Effector CD4-positive, alpha-beta T cell (primary cell): ENCODE data around the gene SHOX.
"Not testable (repeated sequence)": the region's sequence is repeated elsewhere in the genome, so short reads cannot be mapped to it uniquely, and the experiment has no call there.

Experiments
- DNase-seq: peaks from one replicate; pipeline ENCODE4 v3.0.0-alpha.2; 2020

Gene SHOX

DNA sequence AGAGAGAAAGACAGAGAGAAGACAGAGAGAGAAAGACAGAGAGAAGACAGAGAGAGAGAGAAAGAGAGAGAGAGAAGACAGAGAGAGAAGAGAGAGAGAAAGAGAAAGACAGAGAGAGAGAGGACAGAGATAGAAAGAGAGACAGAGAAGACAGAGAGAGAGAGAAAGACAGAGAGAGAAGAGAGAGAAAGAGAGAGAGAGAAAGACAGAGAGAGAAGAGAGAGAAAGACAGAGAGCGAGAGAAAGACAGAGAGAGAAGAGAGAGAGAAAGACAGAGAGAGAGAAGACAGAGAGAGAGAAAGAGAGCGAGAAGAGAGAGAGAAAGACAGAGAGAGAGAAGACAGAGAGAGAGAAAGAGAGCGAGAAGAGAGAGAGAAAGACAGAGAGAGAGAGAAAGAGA lies 7.8 kb upstream of the SHOX start:
- not testable (repeated sequence) for DNase-seq

DNA sequence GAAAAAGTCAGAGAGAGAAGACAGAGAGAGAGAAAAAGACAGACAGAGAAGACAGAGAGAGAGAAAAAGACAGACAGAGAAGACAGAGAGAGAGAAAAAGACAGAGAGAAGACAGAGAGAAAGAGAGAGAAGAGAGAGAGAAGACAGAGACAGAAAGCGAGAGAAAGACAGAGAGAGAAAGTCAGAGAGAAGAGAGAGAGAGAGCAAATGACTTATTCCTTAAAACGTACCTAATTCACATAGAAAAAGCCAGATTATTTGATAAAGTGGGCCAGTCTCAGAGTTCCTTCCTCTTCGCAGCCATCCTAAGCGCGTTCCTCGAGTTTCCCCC lies 7.4 kb upstream of the SHOX start:
- no peak for DNase-seq

DNA sequence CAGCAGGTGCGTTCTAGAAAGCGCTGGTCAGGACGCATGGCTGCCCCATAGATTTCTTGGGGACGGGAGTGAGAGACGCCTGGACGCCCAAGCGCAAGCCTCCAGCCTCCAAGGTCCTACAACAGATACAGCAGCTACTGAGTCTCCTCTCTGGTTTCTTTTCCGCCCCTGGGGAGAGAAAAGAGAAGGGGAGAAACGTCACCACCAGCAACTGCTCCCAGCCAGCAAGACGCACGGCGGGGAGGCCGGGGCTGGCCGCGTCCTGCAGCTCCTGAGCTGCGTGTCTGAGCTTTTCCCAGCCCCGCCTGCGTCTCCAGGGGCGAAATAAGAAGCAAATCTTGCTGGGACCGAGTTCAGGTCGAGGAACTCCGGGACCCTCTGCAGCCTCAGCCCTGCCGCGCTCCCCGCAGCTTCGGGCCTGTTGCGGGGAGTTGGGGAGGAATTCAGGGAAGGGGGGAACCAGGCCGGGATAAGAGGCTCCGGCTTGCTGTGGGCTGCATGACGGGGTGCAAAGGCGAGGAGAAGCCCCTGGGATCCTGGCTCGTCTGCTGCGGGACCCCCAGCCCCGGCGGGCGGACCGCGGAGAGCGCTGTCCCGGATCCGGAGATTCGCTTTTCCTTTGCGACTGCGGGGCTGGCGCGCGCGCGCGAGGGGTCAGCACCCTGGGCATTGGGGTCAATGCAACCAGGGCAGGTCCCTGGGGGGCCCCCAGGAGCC lies 6.8 kb upstream of the SHOX start:
- no peak for DNase-seq

DNA sequence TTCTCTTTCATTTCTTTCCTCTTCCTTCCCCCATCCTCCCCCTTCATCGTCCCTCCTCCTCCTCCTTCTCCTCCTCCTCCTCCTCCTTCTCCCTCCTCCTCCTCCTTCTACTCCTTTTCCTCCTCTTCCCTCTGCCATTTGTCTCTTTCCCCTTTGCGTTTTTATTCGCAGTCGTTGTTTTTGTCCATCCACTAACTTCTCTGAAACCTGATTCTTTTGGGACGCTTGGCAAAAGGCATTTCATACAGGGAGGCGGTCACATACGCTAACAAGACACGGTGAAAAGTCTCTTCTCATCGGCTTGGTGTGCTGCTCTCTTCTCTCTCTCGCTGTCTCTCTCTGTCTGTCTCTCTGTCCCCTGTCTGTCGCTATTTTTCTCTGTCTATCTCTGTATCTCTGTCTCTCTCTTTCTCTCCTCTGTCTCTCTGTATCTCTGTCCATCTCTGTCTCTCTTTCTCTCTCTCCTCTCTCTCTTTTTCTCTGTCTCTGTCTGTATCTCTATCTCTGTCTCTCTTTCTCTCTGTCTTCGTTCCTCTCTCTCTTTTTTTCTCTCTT lies 5.4 kb upstream of the SHOX start:
- DNase-seq, result no peak

DNA sequence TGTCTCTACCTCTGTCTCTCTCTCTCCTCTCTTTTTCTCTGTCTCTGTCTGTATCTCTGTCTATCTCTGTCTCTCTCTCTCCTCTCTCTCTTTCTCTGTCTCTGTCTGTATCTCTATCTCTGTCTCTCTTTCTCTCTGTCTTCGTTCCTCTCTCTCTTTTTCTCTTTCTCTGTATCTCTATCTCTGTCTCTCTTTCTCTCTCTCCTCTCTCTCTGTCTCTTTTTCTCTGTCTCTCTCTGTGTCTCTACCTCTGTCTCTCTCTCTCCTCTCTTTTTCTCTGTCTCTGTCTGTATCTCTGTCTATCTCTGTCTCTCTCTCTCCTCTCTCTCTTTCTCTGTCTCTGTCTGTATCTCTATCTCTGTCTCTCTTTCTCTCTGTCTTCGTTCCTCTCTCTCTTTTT lies 4.5 kb upstream of the SHOX start:
- DNase-seq, result not testable (repeated sequence)

DNA sequence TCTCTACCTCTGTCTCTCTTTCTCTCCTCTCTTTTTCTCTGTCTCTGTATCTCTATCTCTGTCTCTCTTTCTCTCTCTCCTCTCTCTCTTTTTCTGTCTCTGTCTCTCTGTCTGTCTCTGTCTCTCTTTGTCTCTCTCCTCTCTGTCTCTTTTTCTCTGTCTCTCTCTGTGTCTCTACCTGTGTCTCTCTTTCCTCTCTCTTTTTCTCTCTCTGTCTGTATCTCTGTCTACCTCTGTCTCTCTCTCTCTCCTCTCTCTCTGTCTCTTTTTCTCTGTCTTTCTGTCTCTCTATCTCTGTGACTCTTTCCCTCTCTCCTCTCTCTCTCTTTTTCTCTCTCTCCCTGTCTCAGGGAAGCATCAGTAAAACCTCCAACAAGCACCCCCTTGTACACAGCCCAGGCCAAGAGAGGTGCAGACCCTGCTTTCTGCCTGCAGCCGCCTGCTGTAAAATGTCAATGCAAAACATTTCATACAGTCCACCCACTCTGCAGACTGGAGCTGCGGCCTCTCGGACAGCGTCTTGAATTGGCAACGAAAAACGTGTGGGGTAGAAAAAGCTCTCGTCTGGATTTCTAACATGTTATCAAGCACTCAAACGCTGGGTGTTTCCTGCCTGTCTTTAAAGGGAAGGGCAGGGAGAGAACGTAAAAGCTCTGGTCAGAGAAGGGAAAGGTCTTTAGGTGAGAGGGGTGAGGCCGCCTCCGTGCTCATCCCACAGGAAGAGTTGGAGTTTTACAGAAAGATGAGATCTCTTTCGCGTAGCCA lies 3.7 kb upstream of the SHOX start:
- no peak for DNase-seq

- DNase-seq, result no peak
Observed at GRCh38 chrX:627510-627981, 3.0 kb upstream of the SHOX start.

DNA sequence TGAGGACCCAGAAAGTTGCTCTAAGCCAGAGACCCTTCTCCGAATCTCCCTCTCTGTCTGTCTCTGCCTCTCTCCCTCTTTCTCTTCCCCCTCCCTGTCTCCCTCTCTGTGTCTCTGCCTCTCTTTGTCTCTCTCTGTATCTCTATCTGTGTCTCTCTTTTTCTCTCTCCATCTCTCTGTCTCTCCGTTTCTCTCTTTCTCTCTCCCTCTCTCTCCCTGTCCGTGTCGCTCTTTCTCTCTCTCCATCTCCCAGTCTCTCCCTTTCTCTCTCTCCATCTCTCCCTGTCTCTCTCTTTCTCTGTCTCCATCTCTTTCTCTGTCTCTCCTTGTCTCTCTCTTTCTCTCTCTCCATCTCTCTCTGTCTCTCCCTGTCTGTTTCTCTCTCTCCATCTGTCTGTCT lies 2.6 kb upstream of the SHOX start:
- no peak for DNase-seq

DNA sequence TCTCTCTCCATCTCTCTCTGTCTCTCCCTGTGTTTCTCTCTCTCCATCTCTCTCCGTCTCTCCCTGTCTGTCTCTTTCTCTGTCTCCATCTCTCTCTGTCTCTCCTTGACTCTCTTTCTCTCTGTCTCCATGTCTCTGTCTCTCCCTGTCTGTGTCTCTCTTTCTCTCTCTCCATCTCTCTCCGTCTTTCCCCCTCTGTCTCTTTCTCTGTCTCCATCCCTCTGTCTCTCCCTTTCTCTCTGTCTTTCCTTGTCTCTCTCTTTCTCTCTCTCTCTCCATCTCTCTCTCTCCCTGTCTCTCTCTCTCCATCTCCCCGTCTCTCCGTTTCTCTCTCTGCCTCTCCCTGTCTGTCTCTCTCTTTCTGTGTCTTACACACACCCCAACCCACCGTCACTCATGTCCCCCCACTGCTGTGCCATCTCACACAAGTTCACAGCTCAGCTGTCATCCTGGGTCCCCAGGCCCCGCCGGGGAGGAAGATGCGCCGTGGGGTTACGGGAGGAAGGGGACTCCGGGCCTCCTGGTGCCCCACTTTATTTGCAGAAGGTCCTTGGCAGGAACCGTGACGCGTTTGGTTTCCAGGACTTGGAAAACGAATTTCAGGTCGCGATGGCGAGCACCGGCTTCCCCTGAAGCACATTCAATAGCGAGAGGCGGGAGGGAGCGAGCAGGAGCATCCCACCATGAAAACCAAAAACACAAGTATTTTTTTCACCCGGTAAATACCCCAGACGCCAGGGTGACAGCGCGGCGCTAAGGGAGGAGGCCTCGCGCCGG lies 1.2 kb upstream of the SHOX start:
- no peak for DNase-seq

GRCh38 chrX:630007-630611 lies 482 bp upstream of the SHOX start:
- no peak for DNase-seq

DNA sequence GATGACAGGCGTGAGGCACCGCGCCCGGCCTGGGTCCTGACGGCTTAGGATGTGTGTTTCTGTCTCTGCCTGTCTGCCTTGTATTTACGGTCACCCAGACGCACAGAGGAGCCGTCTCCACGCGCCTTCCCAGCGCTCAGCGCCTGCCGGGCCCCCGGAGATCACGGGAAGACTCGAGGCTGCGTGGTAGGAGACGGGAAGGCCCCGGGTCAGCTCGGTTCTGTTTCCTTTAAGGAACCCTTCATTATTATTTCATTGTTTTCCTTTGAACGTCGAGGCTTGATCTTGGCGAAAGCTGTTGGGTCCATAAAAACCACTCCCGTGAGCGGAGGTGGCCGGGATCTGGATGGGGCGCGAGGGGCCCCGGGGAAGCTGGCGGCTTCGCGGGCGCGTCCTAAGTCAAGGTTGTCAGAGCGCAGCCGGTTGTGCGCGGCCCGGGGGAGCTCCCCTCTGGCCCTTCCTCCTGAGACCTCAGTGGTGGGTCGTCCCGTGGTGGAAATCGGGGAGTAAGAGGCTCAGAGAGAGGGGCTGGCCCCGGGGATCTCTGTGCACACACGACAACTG lies 1.3 kb downstream of the SHOX start:
- no peak for DNase-seq

- no peak for DNase-seq
Observed at GRCh38 chrX:632366-633042, 1.9 kb downstream of the SHOX start.

- no peak for DNase-seq
Observed at GRCh38 chrX:633043-633984, 2.7 kb downstream of the SHOX start.

DNA sequence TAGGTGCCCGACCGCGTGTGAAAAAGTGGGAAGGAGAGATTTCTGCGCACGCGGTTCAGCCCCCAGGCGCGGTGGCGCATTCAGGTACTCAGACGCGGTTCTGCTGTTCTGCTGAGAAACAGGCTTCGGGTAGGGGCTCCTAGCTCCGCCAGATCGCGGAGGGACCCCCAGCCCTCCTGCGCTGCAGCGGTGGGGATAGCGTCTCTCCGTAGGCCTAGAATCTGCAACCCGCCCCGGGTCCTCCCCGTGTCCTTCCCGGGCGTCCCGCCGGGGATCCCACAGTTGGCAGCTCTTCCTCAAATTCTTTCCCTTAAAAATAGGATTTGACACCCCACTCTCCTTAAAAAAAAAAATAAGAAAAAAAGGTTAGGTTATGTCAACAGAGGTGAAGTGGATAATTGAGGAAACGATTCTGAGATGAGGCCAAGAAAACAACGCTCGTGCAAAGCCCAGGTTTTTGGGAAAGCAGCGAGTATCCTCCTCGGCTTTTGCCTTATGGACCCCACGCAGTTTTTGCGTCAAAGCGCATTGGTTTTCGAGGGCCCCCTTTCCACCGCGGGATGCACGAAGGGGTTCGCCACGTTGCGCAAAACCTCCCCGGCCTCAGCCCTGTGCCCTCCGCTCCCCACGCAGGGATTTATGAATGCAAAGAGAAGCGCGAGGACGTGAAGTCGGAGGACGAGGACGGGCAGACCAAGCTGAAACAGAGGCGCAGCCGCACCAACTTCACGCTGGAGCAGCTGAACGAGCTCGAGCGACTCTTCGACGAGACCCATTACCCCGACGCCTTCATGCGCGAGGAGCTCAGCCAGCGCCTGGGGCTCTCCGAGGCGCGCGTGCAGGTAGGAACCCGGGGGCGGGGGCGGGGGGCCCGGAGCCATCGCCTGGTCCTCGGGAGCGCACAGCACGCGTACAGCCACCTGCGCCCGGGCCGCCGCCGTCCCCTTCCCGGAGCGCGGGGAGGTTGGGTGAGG lies 3.7 kb downstream of the SHOX start:
- DNase-seq, result no peak

DNA sequence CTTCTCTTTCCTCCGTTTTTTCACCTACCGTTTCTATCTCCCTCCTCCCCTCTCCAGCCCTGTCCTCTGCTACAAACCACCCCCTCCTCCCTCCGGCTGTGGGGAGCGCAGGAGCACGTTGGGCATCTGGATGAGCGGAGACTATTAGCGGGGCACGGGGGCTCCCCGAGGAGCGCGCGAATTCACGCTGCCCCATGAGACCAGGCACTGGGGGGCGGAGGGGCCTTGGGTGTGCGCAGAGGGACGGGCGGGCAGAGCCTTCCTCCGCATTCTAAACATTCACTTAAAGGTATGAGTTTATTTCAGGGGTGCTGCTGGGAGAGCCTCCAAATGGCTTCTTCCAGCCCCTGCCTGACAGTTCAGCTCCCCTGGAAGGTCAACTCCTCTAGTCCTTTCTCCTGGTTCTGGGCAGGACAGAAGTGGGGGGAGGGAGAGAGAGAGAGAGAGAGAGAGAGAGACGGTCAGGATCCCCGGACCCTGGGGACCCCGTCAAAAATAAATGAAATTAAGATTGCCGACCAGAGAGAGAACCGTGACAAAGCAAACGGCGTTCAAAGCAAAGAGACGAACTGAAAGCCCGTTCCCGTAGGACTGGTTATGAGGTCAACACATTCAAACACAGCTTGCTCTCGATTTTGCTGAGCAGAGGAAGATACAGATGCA lies 5.0 kb downstream of the SHOX start:
- no peak for DNase-seq

- DNase-seq, result no peak
Observed at GRCh38 chrX:636981-637659, 6.5 kb downstream of the SHOX start.

DNA sequence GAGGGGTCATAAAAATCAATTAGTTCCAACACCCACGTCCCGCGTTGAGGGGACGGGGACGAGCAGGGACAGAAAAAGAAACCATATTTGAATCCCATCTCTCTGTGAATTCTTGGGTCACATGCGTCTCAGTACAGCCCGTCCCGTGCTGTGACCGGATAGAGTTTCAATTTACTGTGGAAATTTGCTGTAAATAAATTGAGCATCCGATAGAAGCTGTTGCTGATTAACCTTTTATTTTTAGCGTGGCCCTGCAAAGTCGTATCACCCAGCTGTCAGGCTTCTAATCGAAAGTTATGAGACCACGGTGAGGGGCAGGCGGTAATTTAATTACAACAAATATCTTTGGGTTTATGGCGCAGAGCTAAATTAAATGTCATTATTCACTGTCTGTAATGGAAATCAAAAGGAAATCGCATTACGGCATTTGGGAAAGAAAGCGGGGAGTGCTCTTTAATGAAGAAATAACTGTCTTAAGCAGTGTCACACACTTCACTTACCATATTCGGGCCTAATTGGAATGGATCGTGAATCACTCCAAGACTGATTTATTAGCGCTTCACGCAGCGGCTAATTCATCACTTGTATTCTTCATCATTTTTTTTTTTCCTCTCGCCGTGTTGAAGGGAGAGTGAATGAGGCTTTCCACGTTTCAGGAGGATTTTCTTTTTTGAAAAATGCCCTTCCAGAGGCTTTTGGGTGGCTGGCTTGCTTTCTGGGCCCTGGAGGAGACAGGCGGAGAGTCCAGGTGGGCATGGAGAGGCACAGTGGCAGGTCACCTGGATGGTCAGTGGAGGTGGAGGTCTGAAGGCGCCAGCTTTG lies 7.3 kb downstream of the SHOX start:
- DNase-seq, result no peak
